ENCODE data around the gene TCF3. TPM values are rescaled to one million over a fixed set of nuclear protein-coding genes. Genes with fewer than 3 reads are reported as not detected.

The TCF3 gene
- total RNA-seq, 4 donors from 2014 or later: 21.2 to 62.0 (median 39.6) TPM

DNA sequence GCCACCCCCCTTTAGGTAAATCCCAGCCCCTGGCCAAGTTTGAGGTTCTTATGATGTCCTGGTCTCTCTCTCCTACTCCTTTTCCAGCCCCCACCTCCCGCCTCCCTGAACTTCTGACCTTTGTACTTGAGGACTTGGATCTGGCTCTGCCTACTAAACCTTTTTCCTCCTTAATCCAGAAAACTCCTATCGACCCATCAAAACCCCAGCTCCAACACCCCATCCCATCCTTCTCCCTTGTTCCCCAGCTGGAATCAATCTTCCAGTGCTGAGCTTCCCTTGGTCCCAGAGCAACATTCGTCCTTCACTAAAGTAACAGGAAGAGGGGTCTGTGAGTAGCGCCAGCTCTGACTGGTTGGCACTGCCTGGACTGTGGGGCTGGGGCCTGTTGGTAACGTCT lies 29.9 kb downstream of the TCF3 start:
- H3K36me3 ChIP-seq: peaks cover 0 to 97% of the 10 kb centered on the region in 2 donors
- H3K4me1 ChIP-seq: peaks cover 0 to 9% (median 0%) of the 10 kb centered on the region in 3 donors
- H3K27me3 ChIP-seq: no peaks in the 10 kb centered on the region
- no peak overlapping the region for H3K27ac ChIP-seq
- TF ChIP-seq POLR2AphosphoS5 (IDR thresholded peaks at IDR 0.05) (no peak), EP300 (IDR thresholded peaks at IDR 0.05) (no peak), POLR2A (IDR thresholded peaks at IDR 0.05) (no peak)
- TF ChIP-seq, protein P1, sequence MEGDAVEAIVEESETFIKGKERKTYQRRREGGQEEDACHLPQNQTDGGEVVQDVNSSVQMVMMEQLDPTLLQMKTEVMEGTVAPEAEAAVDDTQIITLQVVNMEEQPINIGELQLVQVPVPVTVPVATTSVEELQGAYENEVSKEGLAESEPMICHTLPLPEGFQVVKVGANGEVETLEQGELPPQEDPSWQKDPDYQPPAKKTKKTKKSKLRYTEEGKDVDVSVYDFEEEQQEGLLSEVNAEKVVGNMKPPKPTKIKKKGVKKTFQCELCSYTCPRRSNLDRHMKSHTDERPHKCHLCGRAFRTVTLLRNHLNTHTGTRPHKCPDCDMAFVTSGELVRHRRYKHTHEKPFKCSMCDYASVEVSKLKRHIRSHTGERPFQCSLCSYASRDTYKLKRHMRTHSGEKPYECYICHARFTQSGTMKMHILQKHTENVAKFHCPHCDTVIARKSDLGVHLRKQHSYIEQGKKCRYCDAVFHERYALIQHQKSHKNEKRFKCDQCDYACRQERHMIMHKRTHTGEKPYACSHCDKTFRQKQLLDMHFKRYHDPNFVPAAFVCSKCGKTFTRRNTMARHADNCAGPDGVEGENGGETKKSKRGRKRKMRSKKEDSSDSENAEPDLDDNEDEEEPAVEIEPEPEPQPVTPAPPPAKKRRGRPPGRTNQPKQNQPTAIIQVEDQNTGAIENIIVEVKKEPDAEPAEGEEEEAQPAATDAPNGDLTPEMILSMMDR (IDR thresholded peaks at IDR 0.05): no peak
- ATAC-seq: no peak
- no peaks in the 10 kb centered on the region for H3K9me3 ChIP-seq
- no peak overlapping the region for H3K4me3 ChIP-seq
- WGBS, 2 donors (ENCODE audit: low coverage in 1 of 2): 100% methylated on average over 2 of the region's 5 CpGs

DNA sequence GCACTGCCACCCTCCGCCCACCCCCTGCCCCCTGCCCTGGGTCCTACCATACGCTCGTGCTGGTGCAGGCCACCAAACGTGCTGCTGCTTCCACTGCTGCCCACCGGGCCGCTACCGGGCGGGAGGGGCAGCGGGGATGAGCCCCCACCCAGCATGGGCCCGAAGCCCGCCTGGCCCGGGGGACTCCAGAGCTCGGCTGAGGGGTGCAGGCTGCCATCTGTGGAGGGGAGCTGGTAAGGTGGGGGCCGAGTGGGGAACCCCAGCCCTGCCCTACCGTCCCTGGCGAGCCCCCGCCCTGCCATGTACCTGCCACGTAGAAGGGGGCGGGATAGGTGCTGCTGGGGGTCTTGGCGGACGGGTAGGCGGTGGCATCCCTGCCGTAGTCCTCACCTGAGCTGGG lies 30.4 kb downstream of the TCF3 start:
- Histone ChIP-seq H3K4me3 (no peak overlapping the region), H3K27ac (no peak overlapping the region), H3K27me3 (no peaks in the 10 kb centered on the region), H3K36me3 (peaks cover 0 to 97% of the 10 kb centered on the region in 2 donors), H3K4me1 (peaks cover 0 to 9% (median 0%) of the 10 kb centered on the region in 3 donors), H3K9me3 (no peaks in the 10 kb centered on the region)
- no peak for TF ChIP-seq POLR2A (IDR thresholded peaks at IDR 0.05)
- no peak for TF ChIP-seq POLR2AphosphoS5 (IDR thresholded peaks at IDR 0.05)
- TF ChIP-seq, protein P1 (IDR thresholded peaks at IDR 0.05): no peak
- no peak for TF ChIP-seq EP300 (IDR thresholded peaks at IDR 0.05)
- ATAC-seq: no peak
- WGBS, 2 donors (ENCODE audit: low coverage in 1 of 2): no CpG with 5 or more reads among the region's 23 CpGs

DNA sequence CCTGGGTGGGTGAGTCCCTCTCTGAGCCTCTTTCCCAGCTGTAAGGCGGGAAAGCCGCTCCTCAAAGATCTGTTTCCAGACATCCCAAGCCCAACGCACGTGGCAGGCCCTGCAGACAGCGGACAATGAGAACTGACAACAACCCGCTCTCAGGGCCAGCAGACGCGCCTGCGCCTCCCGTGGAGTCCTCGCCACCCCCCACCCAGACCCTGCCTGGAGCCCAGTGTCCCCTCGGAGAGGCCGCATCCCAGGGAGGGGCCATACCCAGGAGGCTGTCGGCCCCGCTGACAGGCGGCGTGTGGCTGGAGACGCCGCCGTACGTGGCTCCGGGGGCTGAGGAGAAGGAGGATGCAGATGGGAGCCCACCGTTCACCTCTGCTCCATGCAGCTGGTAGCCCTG lies 30.8 kb downstream of the TCF3 start:
- peaks cover 0 to 95% of the 10 kb centered on the region in 2 donors for H3K36me3 ChIP-seq
- H3K9me3 ChIP-seq: no peaks in the 10 kb centered on the region
- ATAC-seq: no peak
- H3K27ac ChIP-seq: no peak overlapping the region
- H3K4me1 ChIP-seq: peaks cover 0 to 9% (median 0%) of the 10 kb centered on the region in 3 donors
- TF ChIP-seq POLR2AphosphoS5 (IDR thresholded peaks at IDR 0.05) (no peak), EP300 (IDR thresholded peaks at IDR 0.05) (no peak), POLR2A (IDR thresholded peaks at IDR 0.05) (no peak)
- TF ChIP-seq, protein P1 (IDR thresholded peaks at IDR 0.05): no peak
- H3K4me3 ChIP-seq: no peak overlapping the region
- WGBS, 2 donors (ENCODE audit: low coverage in 1 of 2): no CpG with 5 or more reads among the region's 23 CpGs
- no peaks in the 10 kb centered on the region for H3K27me3 ChIP-seq

DNA sequence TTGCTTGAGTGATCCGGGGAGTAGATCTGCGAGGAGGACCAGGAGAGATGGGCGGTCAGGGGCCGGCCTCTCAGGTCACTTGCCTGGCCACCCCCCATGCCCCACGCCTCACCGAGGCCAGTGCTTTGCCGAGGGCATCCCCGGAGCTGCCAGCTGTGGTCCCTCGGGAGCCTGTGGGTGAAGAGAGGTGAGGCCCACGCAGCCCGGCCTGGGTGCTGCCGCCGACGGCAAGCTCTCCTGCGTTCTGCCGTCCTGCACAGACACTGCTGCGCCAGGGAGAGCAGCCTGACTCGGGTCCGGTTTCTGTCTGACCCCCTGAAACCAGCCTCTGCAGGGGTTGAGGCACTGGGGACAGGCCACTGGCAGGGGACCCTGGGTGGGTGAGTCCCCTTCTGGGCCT lies 31.4 kb downstream of the TCF3 start:
- no peak for ATAC-seq
- Histone ChIP-seq H3K36me3 (peaks cover 0 to 95% of the 10 kb centered on the region in 2 donors), H3K4me3 (no peak overlapping the region), H3K27ac (no peak overlapping the region), H3K9me3 (no peaks in the 10 kb centered on the region), H3K4me1 (peaks cover 0 to 9% (median 0%) of the 10 kb centered on the region in 3 donors), H3K27me3 (no peaks in the 10 kb centered on the region)
- WGBS, 2 donors (ENCODE audit: low coverage in 1 of 2): no CpG with 5 or more reads among the region's 19 CpGs
- no peak for TF ChIP-seq EP300 (IDR thresholded peaks at IDR 0.05)
- no peak for TF ChIP-seq POLR2A (IDR thresholded peaks at IDR 0.05)
- TF ChIP-seq POLR2AphosphoS5 (IDR thresholded peaks at IDR 0.05): no peak
- TF ChIP-seq, protein P1 (IDR thresholded peaks at IDR 0.05): no peak

DNA sequence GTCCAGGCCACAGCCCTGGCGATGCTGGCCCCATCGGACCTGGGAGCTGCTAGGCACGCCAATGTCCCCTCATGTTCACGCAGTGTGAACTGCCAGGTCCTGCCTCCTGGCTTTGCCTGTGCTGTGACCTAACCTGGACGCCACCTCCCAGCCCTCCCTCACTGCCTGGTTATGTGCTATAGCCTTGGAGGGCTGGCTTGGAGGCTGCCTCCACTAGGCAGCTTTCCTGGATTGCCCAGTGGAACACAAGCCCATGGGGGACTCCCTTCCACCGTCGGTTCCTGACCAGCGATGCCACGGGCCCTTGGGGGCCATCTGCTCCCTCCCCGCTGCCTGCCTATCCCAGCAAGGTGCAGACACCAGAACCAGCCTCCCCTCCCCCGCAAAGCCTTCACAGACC lies 31.9 kb downstream of the TCF3 start:
- no peak for TF ChIP-seq EP300 (IDR thresholded peaks at IDR 0.05)
- TF ChIP-seq, protein P1 (IDR thresholded peaks at IDR 0.05): no peak
- TF ChIP-seq POLR2A (IDR thresholded peaks at IDR 0.05): no peak
- TF ChIP-seq POLR2AphosphoS5 (IDR thresholded peaks at IDR 0.05): no peak
- Histone ChIP-seq H3K27me3 (no peaks in the 10 kb centered on the region), H3K27ac (no peak overlapping the region), H3K36me3 (peaks cover 0 to 95% of the 10 kb centered on the region in 2 donors), H3K4me3 (no peak overlapping the region), H3K4me1 (peaks cover 0 to 9% (median 0%) of the 10 kb centered on the region in 3 donors), H3K9me3 (no peaks in the 10 kb centered on the region)
- WGBS, 2 donors (ENCODE audit: low coverage in 1 of 2): 90 to 96% methylated on average over 2 to 5 of the region's 11 CpGs
- ATAC-seq: no peak
